C4-2B (cell line): ENCODE results near the gene MCCC1.

ENCODE experiments used
- CTCF ChIP-seq: fragments of 450-650 bp; conservative IDR thresholded peaks from 2 replicates; pipeline ENCODE4 v1.5.1; 2017; ENCODE audit warnings: mild to moderate bottlenecking
- ZFX ChIP-seq: fragments of 450-650 bp; IDR thresholded peaks from 2 replicates; pipeline ENCODE4 v1.6.1; 2017

DNA sequence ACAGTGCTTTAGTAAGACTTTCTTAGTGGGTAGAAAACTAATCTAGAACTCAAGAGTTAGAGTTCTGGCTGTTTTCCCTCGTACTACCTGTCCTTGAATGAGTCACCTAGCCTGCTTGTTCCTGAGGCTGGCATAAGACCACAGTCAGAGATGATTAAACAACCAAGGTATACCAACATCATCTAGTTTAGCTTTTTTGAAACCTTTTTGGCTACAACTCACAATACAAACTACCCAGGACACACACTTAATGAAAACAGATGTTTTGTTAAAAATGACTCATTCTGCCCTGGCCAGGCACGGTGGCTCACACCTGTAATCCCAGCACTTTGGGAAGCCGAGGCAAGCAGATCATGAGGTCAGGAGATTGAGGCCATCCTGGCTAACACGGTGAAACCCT, 4.6 kb downstream of the MCCC1 start:
- TF ChIP-seq CTCF: no peak
- TF ChIP-seq ZFX: no peak
